SU-DHL-6 (cell line): ENCODE data around the gene IL4I1.

Source experiments
- H2AFZ ChIP-seq: fragments of 200-600 bp; sonication (generic); 2 replicates; pipeline ENCODE4 v1.6.1; 2014; ENCODE audit warnings: low read depth, mild to moderate bottlenecking, moderate library complexity, mixed read lengths, antibody characterized with exemption, low read length; ENCODE audit not compliant: severe bottlenecking
- H3F3A ChIP-seq: fragments of 200-600 bp; shearing (Covaris generic); 2 replicates; pipeline ENCODE4 v1.6.0; 2016; ENCODE audit warnings: antibody characterized with exemption, mild to moderate bottlenecking; ENCODE audit not compliant: insufficient read depth
- H3K27ac ChIP-seq: fragments of 200-600 bp; sonication (generic); 2 replicates; pipeline ENCODE4 v1.5.1; 2016; ENCODE audit warnings: low read depth, mild to moderate bottlenecking, low read length, moderate library complexity, mixed read lengths
- H3K27me3 ChIP-seq: fragments of 200-600 bp; sonication (generic), shearing (Covaris generic); 2 replicates; pipeline ENCODE4 v1.6.0; 2014; ENCODE audit warnings: mild to moderate bottlenecking, low read length
- H3K36me3 ChIP-seq: fragments of 200-600 bp; sonication (generic); 2 replicates; pipeline ENCODE4 v1.6.1; 2014; ENCODE audit warnings: mild to moderate bottlenecking, low read length, mixed read lengths
- H3K4me2 ChIP-seq: fragments of 300-600, 200-600 bp; shearing (Covaris generic), sonication (generic); 2 replicates; pipeline ENCODE4 v1.6.0; 2014; ENCODE audit warnings: low read length, low read depth, mild to moderate bottlenecking; ENCODE audit not compliant: poor library complexity, severe bottlenecking
- H3K4me3 ChIP-seq: fragments of 200-600 bp; sonication (generic); 2 replicates; pipeline ENCODE4 v1.5.1; 2014; ENCODE audit warnings: antibody characterized with exemption, low read length, mild to moderate bottlenecking, mixed read lengths; ENCODE audit not compliant: insufficient read depth, poor library complexity, severe bottlenecking
- H3K79me2 ChIP-seq: fragments of 200-600 bp; sonication (generic); 2 replicates; pipeline ENCODE4 v1.6.1; 2014; ENCODE audit warnings: mild to moderate bottlenecking, low read length, moderate library complexity; ENCODE audit not compliant: insufficient read depth
- H3K9ac ChIP-seq: fragments of 200-600 bp; sonication (generic); 2 replicates; pipeline ENCODE4 v1.7.0; 2014; ENCODE audit warnings: mild to moderate bottlenecking, low read length
- H3K9me2 ChIP-seq: fragments of 200-600 bp; sonication (generic); replicated peaks from 2 replicates; pipeline ENCODE4 v1.6.1; 2014; ENCODE audit warnings: low read length; ENCODE audit not compliant: insufficient read depth
- H3K9me3 ChIP-seq: fragments of 200-600 bp; sonication (generic); 2 replicates; pipeline ENCODE4 v1.6.1; 2014; ENCODE audit warnings: low read length, mixed read lengths; ENCODE audit not compliant: insufficient read depth
- H4K20me1 ChIP-seq: fragments of 200-600 bp; sonication (generic); 2 replicates; pipeline ENCODE4 v1.6.1; 2014; ENCODE audit warnings: low read depth, mild to moderate bottlenecking, antibody characterized with exemption, low read length, moderate library complexity, mixed read lengths
- CTCF ChIP-seq: fragments of 200-600 bp; sonication (generic); IDR thresholded peaks from one replicate; pipeline ENCODE4 v1.5.1; 2017; ENCODE audit warnings: antibody characterized with exemption, mild to moderate bottlenecking, low read length, moderate library complexity; ENCODE audit not compliant: insufficient read depth, poor library complexity, severe bottlenecking
- EZH2phosphoT487 ChIP-seq: fragments of 200-600 bp; sonication (generic), shearing (Covaris generic); conservative IDR thresholded peaks from 2 replicates; pipeline ENCODE4 v1.6.1; 2018; ENCODE audit warnings: mild to moderate bottlenecking, antibody characterized with exemption, low read length, moderate library complexity, mixed read lengths

The IL4I1 gene

GRCh38 chr19:49849433-49850220, 47.1 kb downstream of the IL4I1 start:
- Histone ChIP-seq H3K27ac (no peak overlapping the region), H3K4me2 (peak overlapping the region; percentile 57)

GRCh38 chr19:49848938-49849337, 47.7 kb downstream of the IL4I1 start:
- H3K79me2 ChIP-seq = peaks cover 6% of the 10 kb centered on the region; the same call in 1 of the 2 replicates
- H3K4me3 ChIP-seq = no peak overlapping the region
- no peak overlapping the region for H3K27ac ChIP-seq
- H3K9me2 ChIP-seq = no peaks in the 10 kb centered on the region
- no peak overlapping the region for H3K9ac ChIP-seq
- no peaks in the 10 kb centered on the region for H3K27me3 ChIP-seq
- H3K4me2 ChIP-seq = no peak overlapping the region
- 0 out of 2 replicates have a peak, but pooled peaks cover 3% of the 10 kb centered on the region for H4K20me1 ChIP-seq
- TF ChIP-seq EZH2phosphoT487 (no peak), CTCF (no peak)
- H2AFZ ChIP-seq = no peak overlapping the region
- H3K36me3 ChIP-seq = no peaks in the 10 kb centered on the region
- H3F3A ChIP-seq = peaks cover 15% of the 10 kb centered on the region
- H3K9me3 ChIP-seq = no peaks in the 10 kb centered on the region

More at GRCh38 chr19:49849433-49850220, 47.1 kb downstream of the IL4I1 start:
- Histone ChIP-seq H2AFZ (no peak overlapping the region), H3K27me3 (no peaks in the 10 kb centered on the region), H3K4me3 (no peak overlapping the region), H3F3A (peaks cover 15% of the 10 kb centered on the region), H3K9me3 (no peaks in the 10 kb centered on the region), H3K9ac (no peak overlapping the region), H3K79me2 (peaks cover 7% of the 10 kb centered on the region; the same call in 1 of the 2 replicates), H4K20me1 (0 out of 2 replicates have a peak, but pooled peaks cover 3% of the 10 kb centered on the region), H3K9me2 (no peaks in the 10 kb centered on the region), H3K36me3 (no peaks in the 10 kb centered on the region)
- TF ChIP-seq CTCF = no peak

GRCh38 chr19:49847731-49848696, 48.7 kb downstream of the IL4I1 start:
- no peaks in the 10 kb centered on the region for H3K79me2 ChIP-seq
- no peaks in the 10 kb centered on the region for H3K36me3 ChIP-seq
- H3K9ac ChIP-seq = no peak overlapping the region
- H3K4me2 ChIP-seq = no peak overlapping the region
- no peak overlapping the region for H2AFZ ChIP-seq
- no peak for TF ChIP-seq CTCF
- no peaks in the 10 kb centered on the region for H3K27me3 ChIP-seq
- H3K9me2 ChIP-seq = no peaks in the 10 kb centered on the region
- H3K9me3 ChIP-seq = no peaks in the 10 kb centered on the region
- H3K27ac ChIP-seq = no peak overlapping the region
- H3F3A ChIP-seq = peaks cover 17% of the 10 kb centered on the region
- H4K20me1 ChIP-seq = no peaks in the 10 kb centered on the region
- H3K4me3 ChIP-seq = no peak overlapping the region
